Vagina (tissue), 2 donors: ENCODE measurements around the gene GYPC.

Experiments used
- POLR2A ChIP-seq, 2 donors: fragments of 450-650 bp; IDR thresholded peaks; one replicate each; pipeline ENCODE4 v1.6.1; 2017; ENCODE audit warnings: antibody characterized with exemption in 2 of 2, mild to moderate bottlenecking in 2 of 2, moderate library complexity in 2 of 2
- TF ChIP-seq, protein P1 (sequence below), 3 experiments: fragments of 450-650 bp in 2 of 3; fragments of 200-600 bp in 1 of 3; sonication (generic) in 1 of 3; IDR thresholded peaks; one replicate each; pipeline ENCODE4 v1.5.1; 2017 to 2019; ENCODE audit warnings: antibody characterized with exemption in 3 of 3, mild to moderate bottlenecking in 2 of 3, moderate library complexity in 2 of 3

DNA sequence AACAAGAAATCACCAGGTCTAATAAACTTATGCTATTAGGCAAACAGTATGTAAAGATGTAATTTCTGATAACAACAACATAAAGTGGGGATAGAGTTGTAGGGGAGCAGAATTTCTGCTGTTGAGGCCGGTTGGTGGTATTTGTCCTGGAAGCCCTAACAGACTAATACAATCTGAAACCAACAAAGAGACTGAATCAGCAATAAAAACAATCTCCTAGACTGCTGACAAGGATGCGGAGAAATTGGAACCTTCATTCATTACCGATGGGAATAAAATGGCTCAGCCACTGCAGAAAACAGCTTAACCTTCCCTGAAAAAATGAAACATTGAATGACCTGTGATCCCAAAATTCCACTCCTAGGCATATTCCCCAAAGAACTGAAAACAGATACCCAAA is 88.7 kb downstream of the GYPC start:
- TF ChIP-seq, protein P1, sequence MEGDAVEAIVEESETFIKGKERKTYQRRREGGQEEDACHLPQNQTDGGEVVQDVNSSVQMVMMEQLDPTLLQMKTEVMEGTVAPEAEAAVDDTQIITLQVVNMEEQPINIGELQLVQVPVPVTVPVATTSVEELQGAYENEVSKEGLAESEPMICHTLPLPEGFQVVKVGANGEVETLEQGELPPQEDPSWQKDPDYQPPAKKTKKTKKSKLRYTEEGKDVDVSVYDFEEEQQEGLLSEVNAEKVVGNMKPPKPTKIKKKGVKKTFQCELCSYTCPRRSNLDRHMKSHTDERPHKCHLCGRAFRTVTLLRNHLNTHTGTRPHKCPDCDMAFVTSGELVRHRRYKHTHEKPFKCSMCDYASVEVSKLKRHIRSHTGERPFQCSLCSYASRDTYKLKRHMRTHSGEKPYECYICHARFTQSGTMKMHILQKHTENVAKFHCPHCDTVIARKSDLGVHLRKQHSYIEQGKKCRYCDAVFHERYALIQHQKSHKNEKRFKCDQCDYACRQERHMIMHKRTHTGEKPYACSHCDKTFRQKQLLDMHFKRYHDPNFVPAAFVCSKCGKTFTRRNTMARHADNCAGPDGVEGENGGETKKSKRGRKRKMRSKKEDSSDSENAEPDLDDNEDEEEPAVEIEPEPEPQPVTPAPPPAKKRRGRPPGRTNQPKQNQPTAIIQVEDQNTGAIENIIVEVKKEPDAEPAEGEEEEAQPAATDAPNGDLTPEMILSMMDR (IDR thresholded peaks at IDR 0.05), result no peak
- no peak for TF ChIP-seq POLR2A (IDR thresholded peaks at IDR 0.05)
